Embryonic facial prominence (tissue), 1 donor: Measurements from ENCODE around the gene CCR7.
"Not testable (repeated sequence)": the region's sequence is repeated elsewhere in the genome, so short reads cannot be mapped to it uniquely, and the experiment has no call there.

Source experiments
- DNase-seq: peaks from one replicate; pipeline ENCODE4 v3.0.0-alpha.2; 2016; ENCODE audit errors: extremely low spot score

CCR7 gene

GRCh38 chr17:40551091-40551878 lies 14.0 kb downstream of the CCR7 start:
- no peak for DNase-seq

GRCh38 chr17:40550608-40551007 lies 14.7 kb downstream of the CCR7 start:
- DNase-seq = no peak

- DNase-seq = no peak
Measured at GRCh38 chr17:40548982-40549685, 16.1 kb downstream of the CCR7 start.

- no peak for DNase-seq
Measured at GRCh38 chr17:40548491-40548981, 16.7 kb downstream of the CCR7 start.

GRCh38 chr17:40547785-40548478 lies 17.3 kb downstream of the CCR7 start:
- no peak for DNase-seq

- no peak for DNase-seq
Measured at GRCh38 chr17:40547079-40547784, 18.0 kb downstream of the CCR7 start.

GRCh38 chr17:40546497-40546896 lies 18.8 kb downstream of the CCR7 start:
- not testable (repeated sequence) for DNase-seq

GRCh38 chr17:40545660-40546059 lies 19.6 kb downstream of the CCR7 start:
- DNase-seq = no peak

- peak; percentile 84 for DNase-seq
Measured at GRCh38 chr17:40542558-40543411, 22.5 kb downstream of the CCR7 start.

GRCh38 chr17:40541873-40542557 lies 23.3 kb downstream of the CCR7 start:
- peak; percentile 62 for DNase-seq

GRCh38 chr17:40541060-40541872 lies 24.0 kb downstream of the CCR7 start:
- DNase-seq = no peak

GRCh38 chr17:40540448-40540847 lies 24.8 kb downstream of the CCR7 start:
- DNase-seq = no peak

GRCh38 chr17:40539711-40540411 lies 25.4 kb downstream of the CCR7 start:
- no peak for DNase-seq

- DNase-seq = no peak
Measured at GRCh38 chr17:40538936-40539705, 26.2 kb downstream of the CCR7 start.

- DNase-seq = no peak
Measured at GRCh38 chr17:40538019-40538935, 27.0 kb downstream of the CCR7 start.

GRCh38 chr17:40536295-40537171 lies 28.7 kb downstream of the CCR7 start:
- no peak for DNase-seq
